HepG2 (cell line): ENCODE results near the gene FUT8. TPM values are rescaled to one million over a fixed set of nuclear protein-coding genes. Genes with fewer than 3 reads are reported as not detected.

Experiments
- ATAC-seq: fragments of 200-7000 bp; cut with Tn5 transposase; 3 replicates; pipeline ENCODE4 v1.9.1; 2020; ENCODE audit warnings: mild to moderate bottlenecking, moderate library complexity
- BruUV-seq: library from RNA; stranded (reverse); fragments of 400-500 nt; replicated peaks from 2 replicates; lab custom pipeline; 2021; lab: Mats Ljungman, UMichigan
- CTCF ChIA-PET: fragments of 300-600 bp; formaldehyde crosslinking; extraction: SDS; loops from one replicate; lab custom pipeline; 2021; ENCODE audit warnings: low total read pairs, inconsistent platforms, low intra/inter-chr PET ratio; lab: Yijun Ruan, JAX
- POLR2A ChIA-PET: fragments of 350-600 bp; sonication (Branson Sonifier 250); formaldehyde crosslinking; loops from one replicate; lab custom pipeline; 2020; ENCODE audit warnings: antibody characterized with exemption, inconsistent platforms; lab: Yijun Ruan, JAX
- DNase-seq: peaks from one replicate; pipeline ENCODE4 v3.0.0-alpha.2; 2015; ENCODE audit warnings: low spot score
- FAIRE-seq: peaks from 3 replicates; lab custom pipeline; 2011; peaks lifted over from hg19 to GRCh38; lab: Jason Lieb, UNC
- H2AFZ ChIP-seq: one replicate; pipeline ENCODE4 v1.6.1; 2011; ENCODE audit warnings: low read length, inconsistent platforms
- H3K27ac ChIP-seq: fragments of 300-600 bp; 3 replicates; pipeline ENCODE4 v1.8.0; 2011; ENCODE audit warnings: mixed run types, mild to moderate bottlenecking, mixed read lengths, low read length, inconsistent platforms; ENCODE audit not compliant: insufficient read depth; ENCODE audit errors: extremely low read length
- H3K27me3 ChIP-seq, 2 experiments: fragments of 200-600 bp in 1 of 2; 2 replicates in 1 of 2; 3 replicates in 1 of 2; pipeline versions ENCODE4 v1.6.0 to v1.8.0; 2011; ENCODE audit warnings: low read length in 2 of 2, mild to moderate bottlenecking in 2 of 2, moderate library complexity in 2 of 2, inconsistent platforms in 1 of 2; ENCODE audit not compliant: insufficient read depth in 2 of 2, control insufficient read depth in 1 of 2
- H3K36me3 ChIP-seq, 2 experiments: fragments of 200-600 bp in 1 of 2; replicated peaks in 1 of 2; 2 replicates in 1 of 2; 3 replicates in 1 of 2; pipeline versions ENCODE4 v1.5.1 to v1.8.0; 2011; ENCODE audit warnings: low read length in 2 of 2, inconsistent platforms in 1 of 2; ENCODE audit not compliant: insufficient read depth in 2 of 2, control insufficient read depth in 1 of 2
- H3K4me1 ChIP-seq: 2 replicates; pipeline ENCODE4 v1.5.1; 2012; ENCODE audit warnings: low read length, inconsistent platforms; ENCODE audit not compliant: insufficient read depth
- H3K4me2 ChIP-seq: 2 replicates; pipeline ENCODE4 v1.6.0; 2011; ENCODE audit warnings: low read depth, low read length, inconsistent platforms
- H3K4me3 ChIP-seq, 3 experiments: fragments of 200-600 bp in 1 of 3; sonication (generic), shearing (Covaris generic) in 1 of 3; replicated peaks in 1 of 3; 2 replicates each; pipeline ENCODE4 v1.5.1; 2011 to 2016; ENCODE audit warnings: low read length in 3 of 3, inconsistent platforms in 2 of 3, low read depth in 2 of 3, mild to moderate bottlenecking in 2 of 3, control low read depth in 1 of 3, mixed read lengths in 1 of 3; ENCODE audit not compliant: insufficient read depth in 1 of 3
- H3K79me2 ChIP-seq: one replicate; pipeline ENCODE4 v1.6.1; 2011; ENCODE audit warnings: low read length, inconsistent platforms; ENCODE audit not compliant: insufficient read depth
- H3K9ac ChIP-seq: 2 replicates; pipeline ENCODE4 v1.6.0; 2011; ENCODE audit warnings: mild to moderate bottlenecking, low read depth, low read length, inconsistent platforms; ENCODE audit not compliant: insufficient read depth
- H3K9me3 ChIP-seq: 2 replicates; pipeline ENCODE4 v1.5.1; 2012; ENCODE audit warnings: mild to moderate bottlenecking, low read length
- H4K20me1 ChIP-seq: 2 replicates; pipeline ENCODE4 v1.6.0; 2011; ENCODE audit warnings: inconsistent platforms, mild to moderate bottlenecking, low read length, moderate library complexity; ENCODE audit not compliant: insufficient read depth
- BRD4 ChIP-seq: sonication (generic); formaldehyde crosslinking; IDR thresholded peaks from 2 replicates; pipeline ENCODE4 v1.4.0; 2020; ENCODE audit warnings: missing genetic modification reagents
- HDAC2 ChIP-seq: sonication (generic); formaldehyde crosslinking; IDR thresholded peaks from 2 replicates; pipeline ENCODE4 v1.4.0; 2020; ENCODE audit warnings: missing genetic modification reagents
- HES4 ChIP-seq: sonication (generic); formaldehyde crosslinking; IDR thresholded peaks from 2 replicates; pipeline ENCODE4 v1.9.0; 2021; ENCODE audit warnings: mild to moderate bottlenecking, missing genetic modification reagents, borderline replicate concordance
- RELA ChIP-seq: sonication (generic); formaldehyde crosslinking; IDR thresholded peaks from 2 replicates; pipeline ENCODE4 v1.4.0; 2020; ENCODE audit warnings: missing genetic modification reagents
- RFX1 ChIP-seq: fragments of 450-650 bp; IDR thresholded peaks from 2 replicates; pipeline ENCODE4 v1.6.1; 2017
- ZFP41 ChIP-seq: sonication (generic); formaldehyde crosslinking; IDR thresholded peaks from 2 replicates; pipeline ENCODE4 v1.4.0; 2020; ENCODE audit warnings: mild to moderate bottlenecking, missing genetic modification reagents, borderline replicate concordance
- ZFX ChIP-seq: sonication (generic); formaldehyde crosslinking; IDR thresholded peaks from 2 replicates; pipeline ENCODE4 v1.4.0; 2020; ENCODE audit warnings: mild to moderate bottlenecking, low read depth, missing genetic modification reagents, moderate library complexity
- ZNF672 ChIP-seq: sonication (generic); formaldehyde crosslinking; IDR thresholded peaks from 2 replicates; pipeline ENCODE4 v1.8.1; 2022; ENCODE audit warnings: missing genetic modification reagents
- WGBS: methylation state at CpG from one replicate; pipeline ENCODE4 v1.1.6; 2017; ENCODE audit warnings: low lambda C conversion rate; 5-methylcytosine and 5-hydroxymethylcytosine counted together
- in situ Hi-C: cut with HindIII; loops from 2 replicates; pipeline ENCODE4 v1.10.0; 2017; ENCODE audit warnings: low pct_unique_long_range_greater_than_20kb; ENCODE audit not compliant: extremely low pct_ligation_motif_present
- intact Hi-C: fragments of 100-400 bp; cut with micrococcal nuclease; formaldehyde crosslinking; loops from one replicate; pipeline ENCODE4 v1.10.0; 2022; ENCODE audit not compliant: unreplicated experiment
- polyA plus RNA-seq, 8 experiments: library from polyadenylated mRNA; depleted of rRNA in 3 of 8; stranded (reverse) in 7 of 8; unstranded in 1 of 8; fragments of >200 nt; fragmentation: Illumina TruSeq in 4 of 8; extraction: Trizol in 4 of 8; gene quantifications; 2 replicates each; pipeline versions ENCODE4 v1.2.1 to v1.2.3, GENCODE V29; 2011 to 2016; ENCODE audit warnings: low read depth in 4 of 8, missing spikeins in 1 of 8, mixed read lengths in 1 of 8; ENCODE audit not compliant: insufficient read depth in 1 of 8
- total RNA-seq, 5 experiments: library from RNA; depleted of rRNA; stranded (reverse); fragments of >200 nt; fragmentation: Illumina TruSeq; extraction: Trizol; gene quantifications; 2 replicates each; pipeline ENCODE4 v1.2.3, GENCODE V29; 2016; ENCODE audit warnings: low read depth in 1 of 5
- TF ChIP-seq, protein P1 (sequence below): sonication (generic); formaldehyde crosslinking; IDR thresholded peaks from 2 replicates; pipeline ENCODE4 v1.5.1; 2020; ENCODE audit warnings: missing genetic modification reagents, mild to moderate bottlenecking, borderline replicate concordance

The FUT8 gene
- total and polyA plus RNA-seq, 2 of the 13 experiments (the other 11 are each of a cell fraction or from before 2014, with no cell fraction given), result 9.3 to 17.5 TPM

DNA sequence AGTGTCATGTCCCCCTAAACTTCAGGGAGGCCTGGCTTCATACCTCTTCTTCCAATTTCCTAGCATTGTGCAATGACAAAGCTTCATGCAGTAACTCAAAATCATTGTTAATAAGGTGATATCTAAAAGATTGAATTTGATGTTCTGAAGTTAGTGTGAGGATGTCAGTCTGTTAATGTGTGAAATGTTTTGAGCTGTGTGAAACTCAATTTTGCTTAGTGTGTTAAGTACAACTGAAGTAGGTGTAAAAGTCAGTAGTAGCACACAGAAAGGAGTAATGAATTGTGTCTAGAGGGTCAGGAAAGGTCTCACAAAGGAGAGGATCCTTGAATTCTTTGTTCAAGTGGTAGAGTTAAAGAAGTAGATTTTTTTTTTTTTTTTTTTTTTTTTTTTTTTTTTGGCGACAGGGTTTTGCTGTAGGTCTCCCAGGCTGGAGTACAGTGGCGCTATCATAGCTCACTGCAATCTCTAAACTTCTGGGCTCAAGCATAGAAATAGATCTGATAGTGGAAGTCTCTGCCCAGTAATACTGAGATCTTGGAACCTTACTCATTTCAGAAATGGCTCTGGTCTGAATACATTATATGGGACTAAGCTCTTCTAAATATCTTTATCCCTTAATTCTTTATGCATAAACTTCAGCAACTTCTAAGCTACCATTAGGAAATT, 63.9 kb downstream of the FUT8 start:
- intact Hi-C loops, result no loop called here
- peaks cover 11% of the 10 kb centered on the region for H3K4me1 ChIP-seq
- no peak overlapping the region for H3K9ac ChIP-seq
- WGBS, result 85% methylated on average over 2 of the region's 2 CpGs
- POLR2A ChIA-PET, result no interaction called here
- no peak for ATAC-seq
- H3K4me2 ChIP-seq, result no peak overlapping the region
- TF ChIP-seq, protein P1, sequence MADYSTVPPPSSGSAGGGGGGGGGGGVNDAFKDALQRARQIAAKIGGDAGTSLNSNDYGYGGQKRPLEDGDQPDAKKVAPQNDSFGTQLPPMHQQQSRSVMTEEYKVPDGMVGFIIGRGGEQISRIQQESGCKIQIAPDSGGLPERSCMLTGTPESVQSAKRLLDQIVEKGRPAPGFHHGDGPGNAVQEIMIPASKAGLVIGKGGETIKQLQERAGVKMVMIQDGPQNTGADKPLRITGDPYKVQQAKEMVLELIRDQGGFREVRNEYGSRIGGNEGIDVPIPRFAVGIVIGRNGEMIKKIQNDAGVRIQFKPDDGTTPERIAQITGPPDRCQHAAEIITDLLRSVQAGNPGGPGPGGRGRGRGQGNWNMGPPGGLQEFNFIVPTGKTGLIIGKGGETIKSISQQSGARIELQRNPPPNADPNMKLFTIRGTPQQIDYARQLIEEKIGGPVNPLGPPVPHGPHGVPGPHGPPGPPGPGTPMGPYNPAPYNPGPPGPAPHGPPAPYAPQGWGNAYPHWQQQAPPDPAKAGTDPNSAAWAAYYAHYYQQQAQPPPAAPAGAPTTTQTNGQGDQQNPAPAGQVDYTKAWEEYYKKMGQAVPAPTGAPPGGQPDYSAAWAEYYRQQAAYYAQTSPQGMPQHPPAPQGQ (CRISPR knock-in tag), result no peak
- TF ChIP-seq ZFP41 (no peak), ZFX (CRISPR knock-in tag) (no peak), BRD4 (CRISPR knock-in tag) (no peak), HDAC2 (CRISPR knock-in tag) (no peak), RELA (no peak), HES4 (CRISPR knock-in tag) (no peak), RFX1 (no peak), ZNF672 (CRISPR knock-in tag) (no peak)
- TF ChIP-seq, all 625 proteins: peak for 0
- DNase-seq (no peak), FAIRE-seq (no peak)
- Histone ChIP-seq H3K27me3 (no peaks in the 10 kb centered on the region), H3K79me2 (no peaks in the 10 kb centered on the region), H3K4me3 (no peak overlapping the region), H3K9me3 (no peaks in the 10 kb centered on the region), H2AFZ (no peak overlapping the region), H3K27ac (no peak overlapping the region), H3K36me3 (no peaks in the 10 kb centered on the region), H4K20me1 (no peaks in the 10 kb centered on the region)
- CTCF ChIA-PET, result no interaction called here
- BruUV-seq, result no TSS peak
- in situ Hi-C loops, result no loop called here
